GM19452 (cell line): Measurements from ENCODE around the gene KLHDC7B.

ENCODE experiments used
- ATAC-seq: cut with Tn5 transposase; IDR thresholded peaks from one replicate; pipeline ENCODE4 v1.9.1; 2021; ENCODE audit not compliant: unreplicated experiment

KLHDC7B gene

DNA sequence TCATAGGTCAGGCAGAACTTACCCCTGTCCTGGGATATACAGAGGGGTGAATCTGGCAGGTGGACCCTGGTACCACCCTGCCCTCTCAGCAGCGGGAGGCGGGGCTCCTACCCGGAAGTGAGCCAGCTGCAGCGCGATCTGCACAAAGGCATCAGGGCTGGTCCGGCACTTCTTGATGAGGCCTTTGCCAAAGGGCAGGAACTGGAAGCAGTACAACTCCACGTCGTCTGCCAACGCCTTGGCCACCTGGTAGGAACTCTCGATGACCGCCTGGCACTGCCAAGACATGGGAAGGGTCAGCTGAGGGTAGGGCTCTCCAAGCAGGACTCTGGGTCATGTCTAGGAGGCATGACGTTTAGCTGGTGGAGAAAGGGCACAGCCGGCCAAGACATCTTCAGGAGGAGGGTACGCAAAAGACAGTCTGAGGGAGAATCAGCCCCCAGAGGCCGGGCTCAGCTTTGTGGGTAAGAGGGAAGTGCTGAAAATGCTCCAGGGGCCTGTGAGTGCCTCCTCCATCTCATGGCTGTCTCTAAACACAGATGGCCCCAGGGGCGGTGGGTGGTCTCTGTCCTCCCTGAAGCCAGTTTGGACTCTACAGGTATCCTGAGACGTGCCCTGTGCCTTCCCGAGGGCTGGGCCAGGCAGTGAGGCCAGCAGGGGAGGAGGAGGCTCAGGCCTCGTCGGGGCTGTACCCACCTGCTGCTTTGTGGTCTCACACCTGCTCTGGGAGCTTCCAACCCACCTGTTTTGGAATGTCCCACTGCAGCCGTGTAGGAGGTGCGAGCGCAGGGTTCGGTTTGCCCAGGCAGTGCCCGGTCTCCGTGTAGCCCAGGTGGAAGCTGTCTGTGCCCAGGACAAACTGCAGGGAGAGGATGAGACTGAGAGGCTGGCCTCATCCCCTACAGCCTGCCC, 25.8 kb downstream of the KLHDC7B start:
- ATAC-seq, result no peak

DNA sequence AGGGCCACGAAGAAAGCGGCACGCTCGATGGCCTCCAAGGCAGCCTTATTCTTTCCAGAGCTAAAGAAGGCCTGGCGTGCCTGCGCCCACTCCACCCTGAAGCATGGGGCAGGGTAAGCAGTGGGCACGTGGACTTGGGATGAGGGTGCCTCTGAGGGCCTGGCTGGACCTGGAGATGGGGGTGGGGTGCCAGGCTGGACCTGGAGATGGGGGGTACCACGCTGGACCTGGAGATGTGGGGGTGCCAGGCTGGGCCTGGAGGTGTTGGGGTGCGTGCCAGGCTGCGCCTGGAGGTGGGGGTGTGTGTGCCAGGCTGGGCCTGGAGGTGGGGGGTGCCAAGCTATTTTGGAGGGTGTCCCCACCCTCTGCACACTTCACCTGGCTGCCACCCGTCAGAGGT, 27.3 kb downstream of the KLHDC7B start:
- ATAC-seq, result no peak

GRCh38 chr22:50573491-50574382, 28.0 kb downstream of the KLHDC7B start:
- no peak for ATAC-seq

DNA sequence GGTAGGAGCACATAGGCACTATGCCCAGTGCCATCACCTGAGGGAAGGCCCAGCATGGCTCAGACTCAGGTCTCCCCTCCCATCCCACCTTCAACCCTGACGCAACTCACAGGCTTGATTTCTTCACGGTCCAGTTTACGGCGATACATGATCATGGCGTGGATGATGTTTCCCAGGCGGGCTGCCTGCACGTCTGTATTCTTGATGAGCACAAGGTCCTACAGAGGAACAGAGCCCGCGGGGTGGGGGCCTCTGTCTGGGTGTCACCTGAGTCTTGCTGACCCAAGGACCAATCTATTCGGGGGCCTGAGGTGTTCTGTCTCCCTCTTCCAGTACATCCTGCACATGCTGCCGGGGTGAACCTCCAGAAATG, 28.7 kb downstream of the KLHDC7B start:
- ATAC-seq, result no peak

DNA sequence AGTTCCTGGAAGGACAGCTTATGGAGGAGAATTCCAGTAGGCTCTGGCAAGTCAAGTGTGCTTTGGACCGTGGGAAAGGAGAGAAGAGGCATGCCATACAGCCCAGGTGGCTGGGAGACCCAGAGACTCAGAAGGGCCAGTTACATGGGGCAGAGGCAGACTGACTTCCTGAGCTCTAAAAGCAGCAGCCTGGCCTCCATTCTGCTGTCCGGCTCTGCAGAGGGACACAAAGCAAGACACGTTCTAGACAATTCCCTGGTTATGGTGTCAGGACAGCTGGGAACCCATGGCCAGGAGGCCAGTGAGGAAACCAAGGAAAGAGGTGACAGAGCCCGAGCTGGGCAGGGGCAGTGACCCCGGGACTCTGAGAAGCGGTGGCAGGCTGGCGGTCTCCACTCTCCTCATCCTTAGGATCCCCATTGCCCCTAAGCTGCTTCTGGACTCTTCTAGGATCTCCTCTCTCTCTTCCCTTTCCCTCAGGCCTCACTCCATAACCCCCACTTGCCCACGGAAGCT, 29.8 kb downstream of the KLHDC7B start:
- no peak for ATAC-seq

DNA sequence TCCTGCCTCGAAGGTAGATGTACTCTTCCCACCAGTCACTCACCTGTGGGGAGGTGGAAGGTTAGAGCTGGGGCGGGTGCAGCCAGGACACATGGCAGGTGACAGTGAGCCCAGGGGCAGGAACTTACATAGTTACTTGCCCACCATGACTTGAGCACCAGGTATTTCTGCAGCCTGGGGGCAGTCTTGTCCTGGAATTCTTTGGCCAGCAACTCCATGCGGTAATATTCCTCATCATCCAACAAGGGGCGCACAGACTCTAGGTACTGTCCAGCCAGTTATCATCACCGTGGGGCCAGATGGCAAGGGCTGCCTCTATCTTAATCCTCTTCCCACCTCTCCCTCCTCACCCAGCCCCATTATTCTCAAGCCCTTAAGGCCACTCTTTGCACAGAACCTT, 30.4 kb downstream of the KLHDC7B start:
- no peak for ATAC-seq

- ATAC-seq, result no peak
These were observed 31.4 kb downstream of the KLHDC7B start for GRCh38 chr22:50576806-50577696.

- ATAC-seq, result no peak
These were observed 31.9 kb downstream of the KLHDC7B start for GRCh38 chr22:50577697-50577986.

GRCh38 chr22:50577987-50578775, 32.5 kb downstream of the KLHDC7B start, which contains the start of gene CPT1B:
Gene CPT1B (minus strand): TSS chr22:50578427. CDS start chr22:50577915, 512 bp downstream.
- ATAC-seq, result no peak

DNA sequence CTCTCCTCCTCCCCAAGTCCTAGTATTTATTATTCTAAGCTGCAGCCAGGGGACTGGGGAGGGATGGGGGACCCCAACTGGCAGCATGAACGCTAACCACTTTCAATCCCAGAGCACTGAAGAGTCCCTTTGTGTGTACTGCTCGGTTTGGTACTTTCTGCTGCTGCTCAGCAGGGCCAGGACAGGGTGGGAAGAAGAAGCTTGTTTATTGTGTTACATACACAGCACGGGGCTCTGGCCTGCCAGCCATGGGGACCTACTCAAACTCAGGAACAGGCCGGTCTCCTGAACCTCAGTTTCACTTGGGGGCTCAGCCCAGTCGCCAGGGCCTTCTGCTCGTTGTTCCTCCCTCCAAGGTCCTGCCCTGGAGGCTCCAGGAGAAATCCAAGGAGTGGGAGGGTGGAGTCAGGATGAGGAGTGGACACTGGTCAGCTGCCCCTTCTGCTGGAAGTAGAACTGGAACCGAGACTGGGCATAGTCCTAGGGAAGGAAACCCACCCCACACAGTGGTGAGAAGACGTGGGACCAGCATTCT, 33.1 kb downstream of the KLHDC7B start:
- no peak for ATAC-seq

DNA sequence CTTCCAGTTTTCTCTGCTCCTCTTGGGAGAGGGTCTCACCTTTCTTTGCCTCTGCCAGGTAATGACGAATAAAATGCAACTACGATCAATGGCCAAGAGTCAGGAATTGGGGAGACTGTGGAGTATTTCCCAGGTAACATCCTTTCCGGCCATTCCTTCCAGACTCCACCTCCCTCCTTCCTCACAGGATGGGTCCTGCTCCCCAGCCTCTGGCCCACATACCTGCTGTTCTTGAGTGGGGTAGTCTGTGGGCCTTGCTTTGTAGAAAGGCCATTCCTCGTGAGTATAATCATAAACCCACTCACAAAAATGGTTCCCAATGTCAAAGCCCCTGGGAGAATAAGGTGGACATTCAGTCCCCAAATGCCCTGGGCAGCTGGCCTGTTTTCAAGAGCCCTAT, 34.1 kb downstream of the KLHDC7B start:
- ATAC-seq, result no peak

GRCh38 chr22:50581031-50581949, 35.6 kb downstream of the KLHDC7B start:
- no peak for ATAC-seq

DNA sequence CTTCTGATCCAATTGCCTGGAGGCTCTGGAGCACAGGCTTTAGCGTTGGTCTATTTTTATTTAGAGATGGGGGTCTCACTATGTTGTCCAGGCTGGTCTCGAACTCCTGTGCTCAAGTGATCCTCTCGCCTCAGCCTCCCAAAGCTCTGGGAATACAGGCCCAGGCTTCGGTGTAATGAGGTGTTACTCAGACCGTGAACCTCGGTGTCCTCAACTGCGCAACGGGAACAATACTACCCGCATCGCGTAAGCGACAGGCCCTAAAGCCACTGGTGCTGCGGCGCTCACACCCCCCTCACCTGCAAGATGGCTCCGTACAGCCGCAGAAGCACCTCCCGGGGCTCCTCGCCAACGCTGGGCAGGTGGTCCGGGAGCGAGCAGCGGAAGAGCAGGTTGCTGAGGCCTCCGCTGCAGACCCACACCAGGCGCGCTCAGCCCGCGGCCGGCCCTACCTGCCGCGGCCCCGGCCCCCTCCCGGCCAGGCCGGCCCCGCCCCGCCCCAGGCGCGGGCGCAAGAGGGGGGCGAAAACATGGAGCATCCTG, 36.3 kb downstream of the KLHDC7B start:
- ATAC-seq, result peak; percentile 16

DNA sequence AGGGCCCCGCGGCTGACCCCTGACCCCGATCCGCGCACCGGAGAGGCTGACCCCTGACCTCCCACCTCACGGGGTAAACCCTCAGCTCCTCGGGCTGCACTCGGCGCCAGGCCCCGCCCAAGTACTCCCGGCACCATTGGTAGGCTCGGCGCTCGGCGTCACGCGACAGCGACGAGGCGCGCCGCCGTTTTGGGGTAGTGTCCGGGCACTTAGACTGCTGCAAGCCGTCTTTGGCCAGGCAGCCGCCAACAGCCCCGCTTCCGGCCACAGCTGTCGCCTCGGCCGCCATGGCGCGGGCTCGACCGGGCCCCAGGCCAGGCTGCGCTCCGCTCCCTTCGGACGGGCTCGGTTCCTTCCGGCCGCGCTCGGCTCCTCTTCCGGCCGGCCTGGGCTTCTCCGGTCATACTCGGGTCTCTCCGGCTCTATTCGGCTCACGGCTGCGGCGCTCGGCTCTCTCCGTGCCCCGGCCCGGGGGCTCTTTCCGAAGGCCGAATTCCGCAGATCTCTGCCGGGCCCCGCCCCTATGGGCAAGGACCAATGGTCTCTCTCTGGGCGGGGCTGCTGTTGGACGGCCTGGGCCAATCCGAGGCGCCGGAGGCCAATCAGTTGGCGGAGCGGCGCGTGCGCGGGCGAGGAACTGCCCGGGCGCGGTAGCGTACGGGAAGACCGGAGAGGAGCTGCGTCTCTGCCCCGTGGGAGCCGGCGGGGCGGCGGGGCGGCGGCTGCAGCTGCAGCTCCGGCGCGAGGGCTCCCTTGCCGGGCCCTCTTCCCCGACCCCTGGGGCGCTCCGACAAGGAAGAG, 37.0 kb downstream of the KLHDC7B start, which contains the start of gene CHKB:
Gene CHKB (minus strand): TSS at position 357 of the 801 bp plus-strand sequence. CDS start 68 bp downstream, at position 289.
- peak; percentile 88 for ATAC-seq

- ATAC-seq, result peak; percentile 28
These were observed 37.7 kb downstream of the KLHDC7B start for GRCh38 chr22:50583294-50583861.

DNA sequence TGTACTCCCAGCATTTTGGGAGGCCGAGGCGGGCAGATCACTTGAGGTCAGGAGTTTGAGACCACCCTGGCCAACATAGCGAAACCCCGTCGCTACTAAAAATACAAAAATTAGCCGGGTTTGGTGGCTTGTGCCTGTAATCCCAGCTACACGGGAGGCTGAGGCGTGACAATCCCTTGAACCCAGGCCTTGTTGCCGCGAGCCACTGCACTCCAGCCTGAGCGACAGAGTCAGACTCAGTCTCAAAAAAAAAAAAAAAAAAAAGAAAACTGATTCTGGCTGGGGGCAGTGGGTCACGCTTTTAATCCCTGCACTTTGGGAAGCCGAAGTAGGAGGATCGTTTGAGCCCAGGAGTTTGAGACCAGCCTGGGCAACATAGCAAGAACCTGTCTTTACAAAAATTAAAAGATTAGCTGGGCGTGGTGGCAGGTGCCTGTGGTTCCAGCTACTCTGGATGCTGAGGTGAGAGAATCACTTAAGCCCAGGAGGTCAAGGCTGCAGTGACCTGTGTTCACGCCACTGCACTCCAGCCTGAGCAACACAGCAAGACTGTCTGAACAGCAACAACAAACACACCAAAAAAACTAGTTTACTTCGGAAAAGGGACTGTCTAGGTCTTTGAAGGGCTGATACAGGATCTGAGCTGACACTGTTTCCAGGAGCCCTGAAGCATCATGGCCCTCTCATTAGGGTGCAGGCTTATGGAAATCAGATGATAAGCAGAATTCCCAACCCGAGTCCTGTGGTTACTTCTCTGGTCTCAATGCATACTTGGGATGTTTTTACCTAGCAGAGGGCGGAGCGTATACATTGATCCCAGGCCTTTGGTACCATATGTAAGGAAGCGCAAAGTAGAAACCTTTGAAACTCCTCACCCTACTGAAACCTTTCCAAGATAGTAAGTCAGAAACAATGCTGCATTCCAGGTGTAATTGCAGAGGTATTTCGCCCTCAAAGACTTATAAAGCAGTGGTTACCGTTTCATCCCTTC, 38.7 kb downstream of the KLHDC7B start:
- ATAC-seq, result no peak
